Measurements from ENCODE around the gene BEGAIN. TPM values are rescaled to one million over a fixed set of nuclear protein-coding genes. Genes with fewer than 3 reads are reported as not detected.
A peak's percentile ranks its signal among the peaks of the same experiment; 100 is the strongest.

Gene BEGAIN
- total RNA-seq, 1 experiment from 2014 or later = 7.0 TPM

- DNase-seq (ENCODE audit: unreplicated experiment) = no peak
- no peak for TF ChIP-seq CTCF (IDR thresholded peaks at IDR 0.05; ENCODE audit: unreplicated experiment)
- ChIA-PET POLR2A (no interaction called here), CTCF (no interaction called here)
- Mint-ChIP-seq H3K9me3 (ENCODE audit: unreplicated experiment) (no peaks in the 10 kb centered on the region), H3K27ac (ENCODE audit: low read depth, unreplicated experiment) (no peak overlapping the region), H3K4me1 (ENCODE audit: insufficient read depth, unreplicated experiment) (no peaks in the 10 kb centered on the region), H3K4me3 (ENCODE audit: unreplicated experiment) (peak overlapping the region; percentile 21), H3K36me3 (ENCODE audit: insufficient read depth, unreplicated experiment) (peaks cover 6% of the 10 kb centered on the region), H3K27me3 (ENCODE audit: insufficient read depth, unreplicated experiment) (peaks cover 11% of the 10 kb centered on the region)
- BruUV-seq (replicated peaks) = no TSS peak
- intact Hi-C loops (cut with micrococcal nuclease) = no loop called here
Observed at GRCh38 chr14:100568998-100569733, 18.1 kb downstream of the BEGAIN start.

GRCh38 chr14:100568164-100568997 is 18.8 kb downstream of the BEGAIN start:
- Mint-ChIP-seq H3K4me1 (ENCODE audit: insufficient read depth, unreplicated experiment) (no peaks in the 10 kb centered on the region), H3K9me3 (ENCODE audit: unreplicated experiment) (no peaks in the 10 kb centered on the region), H3K27ac (ENCODE audit: low read depth, unreplicated experiment) (no peak overlapping the region), H3K36me3 (ENCODE audit: insufficient read depth, unreplicated experiment) (peaks cover 6% of the 10 kb centered on the region), H3K27me3 (ENCODE audit: insufficient read depth, unreplicated experiment) (peaks cover 11% of the 10 kb centered on the region), H3K4me3 (ENCODE audit: unreplicated experiment) (no peak overlapping the region)
- intact Hi-C loops (cut with micrococcal nuclease) = no loop called here
- no peak for DNase-seq (ENCODE audit: unreplicated experiment)
- CTCF ChIA-PET = no interaction called here
- BruUV-seq (replicated peaks) = no TSS peak
- POLR2A ChIA-PET = no interaction called here
- TF ChIP-seq CTCF (IDR thresholded peaks at IDR 0.05; ENCODE audit: unreplicated experiment) = no peak

GRCh38 chr14:100567877-100568163 is 19.4 kb downstream of the BEGAIN start:
- H3K4me3 Mint-ChIP-seq (ENCODE audit: unreplicated experiment) = no peak overlapping the region
- H3K4me1 Mint-ChIP-seq (ENCODE audit: insufficient read depth, unreplicated experiment) = no peaks in the 10 kb centered on the region
- peaks cover 11% of the 10 kb centered on the region for H3K27me3 Mint-ChIP-seq (ENCODE audit: insufficient read depth, unreplicated experiment)
- no TSS peak for BruUV-seq (replicated peaks)
- ChIA-PET POLR2A (no interaction called here), CTCF (no interaction called here)
- peaks cover 6% of the 10 kb centered on the region for H3K36me3 Mint-ChIP-seq (ENCODE audit: insufficient read depth, unreplicated experiment)
- H3K27ac Mint-ChIP-seq (ENCODE audit: low read depth, unreplicated experiment) = no peak overlapping the region
- no peak for DNase-seq (ENCODE audit: unreplicated experiment)
- H3K9me3 Mint-ChIP-seq (ENCODE audit: unreplicated experiment) = no peaks in the 10 kb centered on the region
- TF ChIP-seq CTCF (IDR thresholded peaks at IDR 0.05; ENCODE audit: unreplicated experiment) = no peak
- intact Hi-C loops (cut with micrococcal nuclease) = no loop called here

GRCh38 chr14:100567009-100567876 is 20.0 kb downstream of the BEGAIN start:
- H3K4me1 Mint-ChIP-seq (ENCODE audit: insufficient read depth, unreplicated experiment) = no peaks in the 10 kb centered on the region
- CTCF ChIA-PET = no interaction called here
- no peak overlapping the region for H3K4me3 Mint-ChIP-seq (ENCODE audit: unreplicated experiment)
- H3K36me3 Mint-ChIP-seq (ENCODE audit: insufficient read depth, unreplicated experiment) = peaks cover 6% of the 10 kb centered on the region
- POLR2A ChIA-PET = no interaction called here
- intact Hi-C loops (cut with micrococcal nuclease) = no loop called here
- H3K9me3 Mint-ChIP-seq (ENCODE audit: unreplicated experiment) = no peaks in the 10 kb centered on the region
- no peak overlapping the region for H3K27ac Mint-ChIP-seq (ENCODE audit: low read depth, unreplicated experiment)
- TF ChIP-seq CTCF (IDR thresholded peaks at IDR 0.05; ENCODE audit: unreplicated experiment) = no peak
- no peak for DNase-seq (ENCODE audit: unreplicated experiment)
- no TSS peak for BruUV-seq (replicated peaks)
- peaks cover 11% of the 10 kb centered on the region for H3K27me3 Mint-ChIP-seq (ENCODE audit: insufficient read depth, unreplicated experiment)
